ENCODE measurements around the gene NPDC1.
A peak's percentile ranks its signal among the peaks of the same experiment; 100 is the strongest.
"Not testable (repeated sequence)": the region's sequence is repeated elsewhere in the genome, so short reads cannot be mapped to it uniquely, and the experiment has no call there.

NPDC1 gene

GRCh38 chr9:137009217-137009616 is 36.8 kb downstream of the NPDC1 start:
- DNase-seq = no peak

- no peak for DNase-seq
Measured at GRCh38 chr9:137008312-137008711, 37.7 kb downstream of the NPDC1 start.

GRCh38 chr9:137007816-137008270 is 38.1 kb downstream of the NPDC1 start:
- DNase-seq = no peak

GRCh38 chr9:137007108-137007815 is 38.7 kb downstream of the NPDC1 start:
- no peak for DNase-seq

- no peak for DNase-seq
Measured at GRCh38 chr9:137006116-137007003, 39.6 kb downstream of the NPDC1 start.

- DNase-seq = not testable (repeated sequence)
Measured at GRCh38 chr9:137004285-137004684, 41.7 kb downstream of the NPDC1 start.

GRCh38 chr9:137002646-137003041 is 43.3 kb downstream of the NPDC1 start:
- DNase-seq = no peak

- no peak for DNase-seq
Measured at GRCh38 chr9:137001857-137002645, 43.9 kb downstream of the NPDC1 start.

GRCh38 chr9:137000177-137000930 is 45.6 kb downstream of the NPDC1 start:
- DNase-seq = no peak

- DNase-seq = no peak
Measured at GRCh38 chr9:136997830-136998234, 48.1 kb downstream of the NPDC1 start.

- no peak for DNase-seq
Measured at GRCh38 chr9:136997371-136997770, 48.6 kb downstream of the NPDC1 start.

- DNase-seq = no peak
Measured at GRCh38 chr9:136996361-136997292, 49.4 kb downstream of the NPDC1 start, which contains the start of gene CLIC3. TSS of gene CLIC3 (minus strand) at chr9:136996568. CDS start at chr9:136996543, 25 bp downstream.

GRCh38 chr9:136995772-136996311 is 50.1 kb downstream of the NPDC1 start:
- DNase-seq = no peak

GRCh38 chr9:136995362-136995761 is 50.6 kb downstream of the NPDC1 start:
- no peak for DNase-seq

- DNase-seq = no peak
Measured at GRCh38 chr9:136994888-136995230, 51.1 kb downstream of the NPDC1 start.

- no peak for DNase-seq
Measured at GRCh38 chr9:136994180-136994887, 51.6 kb downstream of the NPDC1 start.

GRCh38 chr9:136992819-136993369 is 53.1 kb downstream of the NPDC1 start:
- no peak for DNase-seq

- DNase-seq = peak; percentile 90
Measured at GRCh38 chr9:136991993-136992818, 53.8 kb downstream of the NPDC1 start, which contains the start of gene PAXX. TSS of gene PAXX (plus strand) at chr9:136992422. CDS start at chr9:136992444, 22 bp downstream.

All from midbrain (tissue), 1 donor.